Muscle layer of colon (tissue), 2 donors: ENCODE results near the gene PYDC2.

Experiments used
- H3K27ac ChIP-seq: one replicate; pipeline ENCODE4 v1.7.0; 2013; ENCODE audit warnings: low read depth, mild to moderate bottlenecking, low read length, moderate library complexity
- H3K27me3 ChIP-seq, 2 donors: one replicate each; pipeline ENCODE4 v1.7.0; 2013; ENCODE audit warnings: low read length in 2 of 2, mild to moderate bottlenecking in 2 of 2; ENCODE audit not compliant: insufficient read depth in 2 of 2, control insufficient read depth in 1 of 2
- H3K36me3 ChIP-seq: one replicate; pipeline ENCODE4 v1.7.0; 2013; ENCODE audit warnings: mild to moderate bottlenecking, low read length; ENCODE audit not compliant: insufficient read depth
- H3K4me1 ChIP-seq: one replicate; pipeline ENCODE4 v1.7.0; 2013; ENCODE audit warnings: mild to moderate bottlenecking, low read length; ENCODE audit not compliant: insufficient read depth
- H3K4me3 ChIP-seq, 2 donors: one replicate each; pipeline ENCODE4 v1.7.0; 2013; ENCODE audit warnings: low read length in 2 of 2, low read depth in 1 of 2, mild to moderate bottlenecking in 1 of 2, moderate library complexity in 1 of 2
- H3K9ac ChIP-seq: one replicate; pipeline ENCODE4 v1.7.0; 2013; ENCODE audit warnings: low read length
- H3K9me3 ChIP-seq: one replicate; pipeline ENCODE4 v1.7.0; 2013; ENCODE audit warnings: mild to moderate bottlenecking, low read length
- donor health status: abdominal sarcoma.
- donor health status: Adenocarcinoma of cecum.

Gene PYDC2

DNA sequence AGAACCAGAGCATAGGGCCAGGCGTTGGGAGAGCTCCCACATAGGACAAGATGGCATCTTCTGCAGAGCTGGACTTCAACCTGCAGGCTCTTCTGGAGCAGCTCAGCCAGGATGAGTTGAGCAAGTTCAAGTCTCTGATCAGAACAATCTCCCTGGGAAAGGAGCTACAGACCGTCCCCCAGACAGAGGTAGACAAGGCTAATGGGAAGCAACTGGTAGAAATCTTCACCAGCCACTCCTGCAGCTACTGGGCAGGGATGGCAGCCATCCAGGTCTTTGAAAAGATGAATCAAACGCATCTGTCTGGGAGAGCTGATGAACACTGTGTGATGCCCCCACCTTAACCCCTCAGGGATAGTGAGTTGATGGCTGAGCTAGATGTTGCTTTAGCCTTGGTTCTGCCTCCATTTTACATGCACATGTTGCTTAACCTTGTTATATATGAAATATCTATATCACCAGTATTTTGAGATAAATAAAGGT lies at the start of gene PYDC2:
Gene PYDC2, plus strand, starts transcription at position 51 of the 483 bp plus-strand sequence. Its CDS starts 0 bp downstream, at position 51.
- Histone ChIP-seq H3K27me3 (no peaks in the 10 kb centered on the region), H3K4me3 (no peak within 1 kb of the TSS), H3K36me3 (no peaks in the 10 kb centered on the region), H3K27ac (no peak within 1 kb of the TSS), H3K9me3 (no peaks in the 10 kb centered on the region), H3K4me1 (no peaks in the 10 kb centered on the region), H3K9ac (no peak within 1 kb of the TSS)

DNA sequence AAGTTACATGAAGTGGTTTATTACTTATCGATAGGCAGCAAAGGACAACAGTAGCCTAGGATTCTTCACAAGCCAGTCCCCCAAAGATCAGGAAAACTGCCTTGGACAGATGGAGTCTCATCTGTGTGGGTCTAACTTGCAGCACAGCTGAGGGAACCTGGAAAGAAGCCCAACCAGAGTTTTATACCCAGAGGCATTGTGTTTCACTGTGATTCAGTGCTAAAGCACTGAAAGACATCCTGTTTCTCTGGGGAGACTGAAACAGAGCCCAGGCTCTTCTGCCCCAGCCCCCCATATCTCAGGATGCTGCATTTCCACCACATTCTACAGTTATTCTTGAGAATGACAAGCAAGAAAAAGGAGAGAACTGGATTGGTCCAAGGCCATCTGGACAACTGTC lies 48.2 kb upstream of the PYDC2 start:
- no peak overlapping the region for H3K9ac ChIP-seq
- no peaks in the 10 kb centered on the region for H3K9me3 ChIP-seq
- H3K27ac ChIP-seq: no peak overlapping the region
- H3K4me1 ChIP-seq: no peaks in the 10 kb centered on the region
- H3K4me3 ChIP-seq: no peak overlapping the region
- no peaks in the 10 kb centered on the region for H3K36me3 ChIP-seq
- H3K27me3 ChIP-seq: no peaks in the 10 kb centered on the region

DNA sequence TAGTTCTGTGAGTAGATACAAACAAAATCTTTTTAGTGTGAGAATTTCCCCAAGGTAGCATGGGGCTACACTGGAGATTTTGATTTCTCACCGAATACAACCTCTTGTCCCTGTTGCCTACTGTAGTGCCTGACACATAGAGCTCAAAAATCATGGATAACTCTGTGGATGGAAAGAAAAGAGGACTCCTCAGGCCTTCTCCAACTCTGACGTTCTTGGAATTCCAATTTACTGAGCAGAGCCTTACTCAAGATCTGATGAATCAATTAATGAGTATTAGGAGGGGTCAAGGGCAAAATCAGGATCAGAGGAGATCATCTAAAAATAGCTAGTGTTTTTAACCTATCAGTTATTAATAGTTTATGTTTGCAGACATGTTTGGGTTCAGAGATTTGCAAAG lies 46.7 kb upstream of the PYDC2 start:
- Histone ChIP-seq H3K4me1 (no peaks in the 10 kb centered on the region), H3K36me3 (no peaks in the 10 kb centered on the region), H3K9ac (no peak overlapping the region), H3K9me3 (no peaks in the 10 kb centered on the region), H3K27ac (no peak overlapping the region), H3K27me3 (no peaks in the 10 kb centered on the region), H3K4me3 (no peak overlapping the region)

DNA sequence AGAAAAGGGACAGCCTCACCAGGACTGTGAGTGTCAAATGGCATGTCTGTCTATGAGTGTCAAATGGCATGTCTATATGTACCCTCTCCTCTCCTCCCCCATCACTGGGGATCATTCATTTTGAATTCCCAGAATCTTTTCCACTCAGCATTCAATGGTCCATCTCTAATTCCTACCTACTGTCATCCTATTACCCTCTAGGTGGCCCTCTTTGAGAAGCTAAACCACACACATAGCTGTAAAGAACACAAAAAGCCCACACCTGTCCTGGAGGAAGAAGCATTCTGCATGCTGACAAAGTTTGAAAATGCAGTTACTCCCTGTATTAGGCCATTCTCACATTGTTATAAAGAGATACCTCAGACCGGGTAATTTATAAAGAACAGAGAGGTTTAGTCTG lies 46.2 kb upstream of the PYDC2 start:
- Histone ChIP-seq H3K27me3 (no peaks in the 10 kb centered on the region), H3K9me3 (no peaks in the 10 kb centered on the region), H3K4me3 (no peak overlapping the region), H3K9ac (no peak overlapping the region), H3K27ac (no peak overlapping the region), H3K36me3 (no peaks in the 10 kb centered on the region), H3K4me1 (no peaks in the 10 kb centered on the region)

DNA sequence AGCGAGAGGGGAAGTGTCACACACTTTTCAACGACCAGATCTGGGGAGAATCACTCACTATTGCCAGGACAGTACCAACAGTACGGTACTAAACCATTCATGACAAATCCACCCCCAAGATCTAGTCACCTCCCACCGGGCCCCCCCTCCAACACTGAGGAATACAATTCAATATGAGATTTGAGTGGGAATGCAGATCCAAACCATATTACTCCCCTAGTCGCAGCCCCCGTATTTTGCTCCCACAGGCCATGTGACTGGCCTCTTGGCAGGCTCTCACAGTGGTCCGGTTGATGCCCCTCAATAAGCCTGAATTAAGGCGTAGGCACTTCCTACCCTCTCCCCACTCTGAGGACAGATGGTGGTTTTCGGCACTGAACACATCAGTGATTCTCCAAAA lies 45.4 kb upstream of the PYDC2 start:
- Histone ChIP-seq H3K27me3 (no peaks in the 10 kb centered on the region), H3K4me1 (no peaks in the 10 kb centered on the region), H3K27ac (no peak overlapping the region), H3K9me3 (no peaks in the 10 kb centered on the region), H3K4me3 (no peak overlapping the region), H3K36me3 (no peaks in the 10 kb centered on the region), H3K9ac (no peak overlapping the region)

DNA sequence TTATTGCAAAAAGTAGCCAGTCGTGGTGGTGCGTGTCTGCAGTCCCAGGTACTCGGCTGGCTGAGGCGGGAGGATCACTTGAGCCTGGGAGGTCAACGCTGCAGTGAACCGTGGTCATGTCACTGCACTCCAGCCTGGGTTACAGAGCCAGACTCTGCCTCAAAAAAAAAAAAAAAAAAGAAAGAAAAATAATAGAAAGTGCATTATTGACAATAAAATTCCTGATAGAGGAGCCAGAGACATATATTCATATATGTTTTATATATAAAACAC lies 43.6 kb upstream of the PYDC2 start:
- H3K4me1 ChIP-seq: no peaks in the 10 kb centered on the region
- H3K36me3 ChIP-seq: no peaks in the 10 kb centered on the region
- H3K27me3 ChIP-seq: no peaks in the 10 kb centered on the region
- H3K27ac ChIP-seq: no peak overlapping the region
- H3K9me3 ChIP-seq: no peaks in the 10 kb centered on the region
- no peak overlapping the region for H3K4me3 ChIP-seq
- no peak overlapping the region for H3K9ac ChIP-seq

DNA sequence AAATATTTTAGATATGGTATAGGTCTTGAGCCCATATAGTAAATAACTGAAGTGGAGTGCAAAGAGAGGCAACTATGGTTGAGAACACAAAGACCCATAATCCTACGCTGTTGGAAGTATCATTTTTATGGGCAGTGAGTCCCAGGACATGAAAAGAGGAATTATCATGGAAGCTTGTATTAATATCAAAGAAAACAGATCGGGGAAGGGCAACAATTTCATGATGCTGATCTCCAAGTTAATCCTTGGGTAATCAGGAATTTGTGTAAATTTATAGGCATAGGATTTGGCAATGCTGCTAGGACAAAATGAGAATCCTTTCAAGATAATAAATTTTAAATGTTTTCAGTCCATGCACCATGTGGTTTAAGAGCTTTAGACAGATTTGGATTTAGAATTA lies 40.2 kb upstream of the PYDC2 start:
- H3K27me3 ChIP-seq: no peaks in the 10 kb centered on the region
- H3K9ac ChIP-seq: no peak overlapping the region
- no peak overlapping the region for H3K4me3 ChIP-seq
- H3K36me3 ChIP-seq: no peaks in the 10 kb centered on the region
- no peaks in the 10 kb centered on the region for H3K9me3 ChIP-seq
- H3K27ac ChIP-seq: no peak overlapping the region
- H3K4me1 ChIP-seq: no peaks in the 10 kb centered on the region

DNA sequence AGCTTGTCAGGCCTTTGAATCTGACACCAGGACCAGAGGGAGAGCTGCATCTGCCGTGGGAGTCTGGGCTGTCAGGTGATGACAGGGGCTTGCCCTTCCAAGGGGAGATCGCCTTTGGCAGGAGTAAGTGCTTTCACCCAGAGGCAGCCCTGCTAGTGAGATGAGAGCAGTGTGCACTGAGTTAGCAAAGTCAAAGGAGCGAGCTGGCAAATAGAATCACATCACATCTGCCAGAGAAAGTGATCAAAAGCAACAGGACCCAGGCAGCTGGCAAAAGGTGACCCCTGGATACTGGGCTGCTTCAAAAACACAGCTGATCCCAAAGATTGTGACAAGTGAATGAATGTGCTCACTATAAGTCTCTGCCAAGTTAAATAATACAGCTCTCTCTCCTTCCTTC lies 36.1 kb upstream of the PYDC2 start:
- Histone ChIP-seq H3K27ac (no peak overlapping the region), H3K27me3 (no peaks in the 10 kb centered on the region), H3K9me3 (no peaks in the 10 kb centered on the region), H3K36me3 (no peaks in the 10 kb centered on the region), H3K9ac (no peak overlapping the region), H3K4me3 (no peak overlapping the region), H3K4me1 (no peaks in the 10 kb centered on the region)

DNA sequence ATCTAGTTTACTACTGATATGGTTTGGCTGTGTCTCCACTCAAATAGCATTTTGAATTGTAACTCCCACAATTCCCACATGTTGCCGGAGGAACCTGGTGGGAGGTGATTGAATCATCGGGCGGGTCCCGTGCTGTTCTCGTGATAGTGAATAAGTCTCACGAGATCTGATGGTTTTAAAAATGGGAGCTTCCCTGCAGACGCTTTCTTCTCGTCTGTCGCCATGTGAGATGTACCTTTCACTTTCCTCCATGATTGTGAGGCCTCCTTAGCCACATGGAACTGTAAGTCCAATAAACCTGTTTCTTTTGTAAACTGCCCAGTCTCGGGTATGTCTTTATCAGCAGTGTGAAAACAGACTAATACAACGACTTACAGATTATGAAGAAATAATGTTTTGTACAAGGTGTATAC lies 35.6 kb upstream of the PYDC2 start:
- no peak overlapping the region for H3K4me3 ChIP-seq

DNA sequence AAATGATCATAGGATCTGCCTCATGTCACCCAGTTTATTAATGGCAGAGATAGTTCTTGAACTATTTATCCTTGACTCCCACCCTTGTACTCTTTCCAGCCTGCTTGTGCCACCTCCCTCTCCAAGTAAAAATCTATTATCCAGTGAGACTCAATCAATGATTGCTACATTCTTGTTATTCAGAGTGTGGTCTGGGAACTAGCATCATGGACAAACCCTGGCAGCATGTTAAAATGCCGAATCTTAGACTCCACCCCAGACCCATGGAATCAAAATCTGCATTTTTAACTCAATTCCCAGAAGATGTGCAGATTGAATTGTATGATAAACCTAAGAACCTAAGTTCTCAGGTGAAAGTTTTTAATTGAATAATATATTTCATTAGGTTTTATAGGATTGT lies 34.7 kb upstream of the PYDC2 start:
- no peak overlapping the region for H3K9ac ChIP-seq
- no peak overlapping the region for H3K4me3 ChIP-seq
- H3K27me3 ChIP-seq: no peaks in the 10 kb centered on the region
- no peaks in the 10 kb centered on the region for H3K4me1 ChIP-seq
- no peaks in the 10 kb centered on the region for H3K9me3 ChIP-seq
- H3K27ac ChIP-seq: no peak overlapping the region
- H3K36me3 ChIP-seq: no peaks in the 10 kb centered on the region

More for the DNA sequence above, 35.6 kb upstream of the PYDC2 start:
- no peak overlapping the region for H3K27ac ChIP-seq
- H3K27me3 ChIP-seq: no peaks in the 10 kb centered on the region
- H3K9me3 ChIP-seq: no peaks in the 10 kb centered on the region
- H3K36me3 ChIP-seq: no peaks in the 10 kb centered on the region
- H3K4me1 ChIP-seq: no peaks in the 10 kb centered on the region
- no peak overlapping the region for H3K9ac ChIP-seq

DNA sequence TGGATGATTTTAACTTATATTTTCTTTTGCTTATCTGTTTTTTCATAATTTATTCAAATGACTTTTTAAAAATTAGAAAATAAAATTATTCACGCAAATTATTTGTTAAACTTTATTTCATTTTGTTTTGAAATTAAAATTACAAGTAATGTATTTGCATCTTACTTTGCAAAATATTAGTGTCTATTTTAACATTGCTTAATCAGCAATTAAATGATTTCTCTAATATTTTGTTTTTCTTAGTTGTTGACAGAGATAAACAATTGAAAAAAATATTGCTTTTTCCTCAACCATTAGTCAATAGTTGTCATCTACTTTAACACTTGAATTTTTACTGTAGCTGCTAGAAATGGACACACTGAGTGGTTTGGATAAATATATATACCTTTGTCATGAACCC lies 32.8 kb upstream of the PYDC2 start:
- Histone ChIP-seq H3K27me3 (no peaks in the 10 kb centered on the region), H3K27ac (no peak overlapping the region), H3K4me3 (no peak overlapping the region), H3K36me3 (no peaks in the 10 kb centered on the region), H3K4me1 (no peaks in the 10 kb centered on the region), H3K9ac (no peak overlapping the region), H3K9me3 (no peaks in the 10 kb centered on the region)

DNA sequence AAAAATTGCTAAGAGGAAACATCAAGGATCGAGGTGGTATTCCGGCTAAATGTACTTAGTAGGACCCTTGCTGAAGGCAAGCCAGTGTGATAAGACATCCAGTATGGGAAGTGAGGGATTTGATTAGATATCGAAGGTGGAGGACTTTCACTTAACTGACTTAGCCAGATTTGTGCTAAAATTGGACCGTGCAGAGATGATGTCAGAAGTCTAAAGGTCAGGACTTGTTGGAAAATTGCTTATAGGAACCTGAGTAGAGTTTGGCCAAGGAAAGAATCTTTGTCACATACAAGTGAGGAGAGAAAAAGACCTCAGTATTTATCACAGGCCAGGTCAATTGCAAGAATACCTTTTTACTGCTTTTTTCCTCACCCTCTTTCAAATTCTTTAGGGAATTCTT lies 30.9 kb upstream of the PYDC2 start:
- Histone ChIP-seq H3K9ac (no peak overlapping the region), H3K4me1 (no peaks in the 10 kb centered on the region), H3K27me3 (no peaks in the 10 kb centered on the region), H3K9me3 (no peaks in the 10 kb centered on the region), H3K27ac (no peak overlapping the region), H3K4me3 (no peak overlapping the region), H3K36me3 (no peaks in the 10 kb centered on the region)
